ENCODE data around the gene CCDC87.

- no peak for TF ChIP-seq CTCF (IDR thresholded peaks at IDR 0.05)
- TF ChIP-seq POLR2A (IDR thresholded peaks at IDR 0.05): no peak
Observed at GRCh38 chr11:66562907-66563583, 29.8 kb downstream of the CCDC87 start.

Data from testis (tissue), 2 donors.